GM12878 (cell line): ENCODE data around the gene C17orf107. TPM values are rescaled to one million over a fixed set of nuclear protein-coding genes. Genes with fewer than 3 reads are reported as not detected.
A peak's percentile ranks its signal among the peaks of the same experiment; 100 is the strongest.

Experiments used
- ATF7 ChIP-seq: fragments of 450-650 bp; IDR thresholded peaks from 2 replicates; pipeline ENCODE4 v1.6.1; 2016; ENCODE audit warnings: low read depth, mild to moderate bottlenecking
- BMI1 ChIP-seq: fragments of 450-650 bp; IDR thresholded peaks from 2 replicates; pipeline ENCODE4 v1.6.1; 2016; ENCODE audit warnings: mild to moderate bottlenecking, moderate library complexity, borderline replicate concordance
- CHD1 ChIP-seq: IDR thresholded peaks from 2 replicates; pipeline ENCODE4 v1.6.1; 2012; ENCODE audit warnings: low read depth, low read length, improper control_type of control experiment
- EP300 ChIP-seq, 2 experiments: fragments of 150-350 bp in 1 of 2; IDR thresholded peaks; 2 replicates each; pipeline ENCODE4 v1.6.1; 2011 to 2012; ENCODE audit warnings: low read depth in 2 of 2, low read length in 2 of 2, borderline replicate concordance in 1 of 2, improper control_type of control experiment in 1 of 2, inconsistent platforms in 1 of 2; ENCODE audit not compliant: control insufficient read depth in 1 of 2
- IKZF2 ChIP-seq, 2 experiments: fragments of 450-650 bp; IDR thresholded peaks; 2 replicates each; pipeline ENCODE4 v1.6.1; 2017; ENCODE audit warnings: mild to moderate bottlenecking in 2 of 2, moderate library complexity in 2 of 2
- MYB ChIP-seq: fragments of 150-350 bp; IDR thresholded peaks from 2 replicates; pipeline ENCODE4 v1.6.1; 2014; ENCODE audit warnings: mild to moderate bottlenecking, low read depth, low read length, borderline replicate concordance
- NFYA ChIP-seq: IDR thresholded peaks from 2 replicates; pipeline ENCODE4 v1.6.1; 2011; ENCODE audit warnings: low read depth, mild to moderate bottlenecking, low read length, improper control_type of control experiment, borderline replicate concordance
- PAX8 ChIP-seq: fragments of 450-650 bp; IDR thresholded peaks from 2 replicates; pipeline ENCODE4 v1.6.1; 2017; ENCODE audit warnings: mild to moderate bottlenecking, moderate library complexity
- PML ChIP-seq: IDR thresholded peaks from 2 replicates; pipeline ENCODE4 v1.6.1; 2012; ENCODE audit warnings: low read length, inconsistent platforms
- POLR2AphosphoS5 ChIP-seq: IDR thresholded peaks from 2 replicates; pipeline ENCODE4 v1.6.1; 2011; ENCODE audit warnings: mild to moderate bottlenecking, low read length, inconsistent platforms
- RB1 ChIP-seq: fragments of 450-650 bp; formaldehyde crosslinking; IDR thresholded peaks from 2 replicates; pipeline ENCODE4 v1.6.1; 2017; ENCODE audit warnings: mild to moderate bottlenecking, borderline replicate concordance
- RFX5 ChIP-seq: IDR thresholded peaks from 2 replicates; pipeline ENCODE4 v1.6.1; 2011; ENCODE audit warnings: low read depth, low read length, improper control_type of control experiment
- SUPT20H ChIP-seq: IDR thresholded peaks from 2 replicates; pipeline ENCODE4 v1.6.1; 2011; ENCODE audit warnings: low read depth, mild to moderate bottlenecking, low read length, moderate library complexity, borderline replicate concordance; ENCODE audit not compliant: control insufficient read depth
- WRNIP1 ChIP-seq: IDR thresholded peaks from 2 replicates; pipeline ENCODE4 v1.6.1; 2011; ENCODE audit warnings: low read depth, low read length, improper control_type of control experiment, borderline replicate concordance
- ZNF217 ChIP-seq: fragments of 450-650 bp; IDR thresholded peaks from 2 replicates; pipeline ENCODE4 v1.6.1; 2017; ENCODE audit warnings: antibody characterized with exemption, mild to moderate bottlenecking
- polyA plus RNA-seq, 11 experiments: library from polyadenylated mRNA; depleted of rRNA in 4 of 11; unstranded in 6 of 11; stranded (reverse) in 5 of 11; fragments of >200 nt; fragmentation: Nextera tagmentation in 4 of 11; fragmentation: Illumina TruSeq in 1 of 11; extraction: Ambion mirVana in 4 of 11; extraction: Trizol in 1 of 11; gene quantifications; 1 replicate in 1 of 11; 2 replicates in 10 of 11; pipeline versions ENCODE4 v1.2.1 to v1.2.3, GENCODE V29; 2011 to 2016; ENCODE audit warnings: inconsistent platforms in 2 of 11, missing spikeins in 2 of 11, low read depth in 1 of 11
- total RNA-seq, 4 experiments: library from RNA; depleted of rRNA in 3 of 4; stranded (reverse); fragments of >200 nt in 3 of 4; fragmentation: Illumina TruSeq in 1 of 4; extraction: Trizol in 1 of 4; gene quantifications; 2 replicates each; pipeline versions ENCODE4 v1.2.1 to v1.2.3, GENCODE V29; 2013 to 2021
- TF ChIP-seq, protein P1 (sequence below): fragments of 450-650 bp; IDR thresholded peaks from 2 replicates; pipeline ENCODE4 v1.6.1; 2014; ENCODE audit warnings: mild to moderate bottlenecking
- TF ChIP-seq, protein P2 (sequence below): IDR thresholded peaks from 2 replicates; pipeline ENCODE4 v1.6.1; 2011; ENCODE audit warnings: borderline replicate concordance, low read depth, mild to moderate bottlenecking, moderate library complexity, low read length; ENCODE audit not compliant: insufficient read depth, poor library complexity, severe bottlenecking
- TF ChIP-seq, protein P3 (sequence below): fragments of 450-650 bp; formaldehyde crosslinking; IDR thresholded peaks from 2 replicates; pipeline ENCODE4 v1.4.0; 2022; ENCODE audit warnings: mild to moderate bottlenecking, moderate library complexity
- TF ChIP-seq, protein P4 (sequence below): IDR thresholded peaks from 2 replicates; pipeline ENCODE4 v1.6.1; 2012; ENCODE audit warnings: improper control_type of control experiment, low read depth, low read length; ENCODE audit not compliant: insufficient replicate concordance

Gene C17orf107
- total and polyA plus RNA-seq, 10 of the 15 experiments (the other 5 are each of a cell fraction or from before 2014, with no cell fraction given): 0.05 to 0.46 (median 0.11) TPM; not detected in 3

DNA sequence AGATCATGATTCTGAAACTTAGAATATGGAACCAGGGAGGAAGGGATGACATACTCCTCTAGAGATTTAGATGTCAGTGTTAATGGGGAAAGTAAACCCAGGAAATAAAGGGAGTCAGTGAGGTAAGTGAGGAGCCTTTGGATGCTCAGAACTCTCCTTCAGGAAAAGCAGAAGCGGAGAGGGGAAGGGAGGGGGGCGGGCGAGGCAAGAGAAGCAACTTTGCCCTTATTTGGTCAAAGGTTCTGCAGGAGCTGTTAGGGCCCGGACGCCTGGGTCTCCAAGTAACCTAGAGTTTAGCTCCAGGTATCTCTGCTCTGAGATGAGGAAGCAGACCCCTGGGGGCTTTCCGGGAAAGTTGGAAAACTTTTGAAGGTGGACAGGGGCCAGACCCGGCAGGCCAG is 47.7 kb downstream of the C17orf107 start (continued):
- TF ChIP-seq BMI1 (no peak; the same call in 1 of the 2 replicates), PML (no peak), RB1 (no peak), ATF7 (no peak), POLR2AphosphoS5 (peak; percentile 51), PAX8 (no peak), CHD1 (0 out of 2 replicates have a peak, but pooled peaks have one; percentile 52), RFX5 (no peak), SUPT20H (no peak), MYB (no peak), NFYA (no peak), ZNF217 (no peak), WRNIP1 (no peak), EP300 (IDR thresholded peaks at IDR 0.05; ENCODE audit: borderline replicate concordance in 1 of 2, control insufficient read depth in 1 of 2, low read depth in 2 of 2, low read length in 2 of 2) (no peak), IKZF2 (IDR thresholded peaks at IDR 0.05) (no peak)
- TF ChIP-seq, protein P1, sequence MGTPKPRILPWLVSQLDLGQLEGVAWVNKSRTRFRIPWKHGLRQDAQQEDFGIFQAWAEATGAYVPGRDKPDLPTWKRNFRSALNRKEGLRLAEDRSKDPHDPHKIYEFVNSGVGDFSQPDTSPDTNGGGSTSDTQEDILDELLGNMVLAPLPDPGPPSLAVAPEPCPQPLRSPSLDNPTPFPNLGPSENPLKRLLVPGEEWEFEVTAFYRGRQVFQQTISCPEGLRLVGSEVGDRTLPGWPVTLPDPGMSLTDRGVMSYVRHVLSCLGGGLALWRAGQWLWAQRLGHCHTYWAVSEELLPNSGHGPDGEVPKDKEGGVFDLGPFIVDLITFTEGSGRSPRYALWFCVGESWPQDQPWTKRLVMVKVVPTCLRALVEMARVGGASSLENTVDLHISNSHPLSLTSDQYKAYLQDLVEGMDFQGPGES: no peak
- TF ChIP-seq, protein P2, sequence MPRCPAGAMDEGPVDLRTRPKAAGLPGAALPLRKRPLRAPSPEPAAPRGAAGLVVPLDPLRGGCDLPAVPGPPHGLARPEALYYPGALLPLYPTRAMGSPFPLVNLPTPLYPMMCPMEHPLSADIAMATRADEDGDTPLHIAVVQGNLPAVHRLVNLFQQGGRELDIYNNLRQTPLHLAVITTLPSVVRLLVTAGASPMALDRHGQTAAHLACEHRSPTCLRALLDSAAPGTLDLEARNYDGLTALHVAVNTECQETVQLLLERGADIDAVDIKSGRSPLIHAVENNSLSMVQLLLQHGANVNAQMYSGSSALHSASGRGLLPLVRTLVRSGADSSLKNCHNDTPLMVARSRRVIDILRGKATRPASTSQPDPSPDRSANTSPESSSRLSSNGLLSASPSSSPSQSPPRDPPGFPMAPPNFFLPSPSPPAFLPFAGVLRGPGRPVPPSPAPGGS: no peak
- TF ChIP-seq, protein P3, sequence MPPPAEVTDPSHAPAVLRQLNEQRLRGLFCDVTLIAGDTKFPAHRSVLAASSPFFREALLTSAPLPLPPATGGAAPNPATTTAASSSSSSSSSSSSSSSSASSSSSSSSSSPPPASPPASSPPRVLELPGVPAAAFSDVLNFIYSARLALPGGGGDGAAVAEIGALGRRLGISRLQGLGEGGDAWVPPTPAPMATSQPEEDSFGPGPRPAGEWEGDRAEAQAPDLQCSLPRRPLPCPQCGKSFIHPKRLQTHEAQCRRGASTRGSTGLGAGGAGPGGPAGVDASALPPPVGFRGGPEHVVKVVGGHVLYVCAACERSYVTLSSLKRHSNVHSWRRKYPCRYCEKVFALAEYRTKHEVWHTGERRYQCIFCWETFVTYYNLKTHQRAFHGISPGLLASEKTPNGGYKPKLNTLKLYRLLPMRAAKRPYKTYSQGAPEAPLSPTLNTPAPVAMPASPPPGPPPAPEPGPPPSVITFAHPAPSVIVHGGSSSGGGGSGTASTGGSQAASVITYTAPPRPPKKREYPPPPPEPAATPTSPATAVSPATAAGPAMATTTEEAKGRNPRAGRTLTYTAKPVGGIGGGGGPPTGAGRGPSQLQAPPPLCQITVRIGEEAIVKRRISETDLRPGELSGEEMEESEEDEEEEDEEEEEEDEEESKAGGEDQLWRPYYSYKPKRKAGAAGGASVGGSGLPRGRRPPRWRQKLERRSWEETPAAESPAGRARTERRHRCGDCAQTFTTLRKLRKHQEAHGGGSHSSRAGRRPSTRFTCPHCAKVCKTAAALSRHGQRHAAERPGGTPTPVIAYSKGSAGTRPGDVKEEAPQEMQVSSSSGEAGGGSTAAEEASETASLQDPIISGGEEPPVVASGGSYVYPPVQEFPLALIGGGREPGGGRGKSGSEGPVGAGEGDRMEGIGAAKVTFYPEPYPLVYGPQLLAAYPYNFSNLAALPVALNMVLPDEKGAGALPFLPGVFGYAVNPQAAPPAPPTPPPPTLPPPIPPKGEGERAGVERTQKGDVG: no peak
- TF ChIP-seq, protein P4, sequence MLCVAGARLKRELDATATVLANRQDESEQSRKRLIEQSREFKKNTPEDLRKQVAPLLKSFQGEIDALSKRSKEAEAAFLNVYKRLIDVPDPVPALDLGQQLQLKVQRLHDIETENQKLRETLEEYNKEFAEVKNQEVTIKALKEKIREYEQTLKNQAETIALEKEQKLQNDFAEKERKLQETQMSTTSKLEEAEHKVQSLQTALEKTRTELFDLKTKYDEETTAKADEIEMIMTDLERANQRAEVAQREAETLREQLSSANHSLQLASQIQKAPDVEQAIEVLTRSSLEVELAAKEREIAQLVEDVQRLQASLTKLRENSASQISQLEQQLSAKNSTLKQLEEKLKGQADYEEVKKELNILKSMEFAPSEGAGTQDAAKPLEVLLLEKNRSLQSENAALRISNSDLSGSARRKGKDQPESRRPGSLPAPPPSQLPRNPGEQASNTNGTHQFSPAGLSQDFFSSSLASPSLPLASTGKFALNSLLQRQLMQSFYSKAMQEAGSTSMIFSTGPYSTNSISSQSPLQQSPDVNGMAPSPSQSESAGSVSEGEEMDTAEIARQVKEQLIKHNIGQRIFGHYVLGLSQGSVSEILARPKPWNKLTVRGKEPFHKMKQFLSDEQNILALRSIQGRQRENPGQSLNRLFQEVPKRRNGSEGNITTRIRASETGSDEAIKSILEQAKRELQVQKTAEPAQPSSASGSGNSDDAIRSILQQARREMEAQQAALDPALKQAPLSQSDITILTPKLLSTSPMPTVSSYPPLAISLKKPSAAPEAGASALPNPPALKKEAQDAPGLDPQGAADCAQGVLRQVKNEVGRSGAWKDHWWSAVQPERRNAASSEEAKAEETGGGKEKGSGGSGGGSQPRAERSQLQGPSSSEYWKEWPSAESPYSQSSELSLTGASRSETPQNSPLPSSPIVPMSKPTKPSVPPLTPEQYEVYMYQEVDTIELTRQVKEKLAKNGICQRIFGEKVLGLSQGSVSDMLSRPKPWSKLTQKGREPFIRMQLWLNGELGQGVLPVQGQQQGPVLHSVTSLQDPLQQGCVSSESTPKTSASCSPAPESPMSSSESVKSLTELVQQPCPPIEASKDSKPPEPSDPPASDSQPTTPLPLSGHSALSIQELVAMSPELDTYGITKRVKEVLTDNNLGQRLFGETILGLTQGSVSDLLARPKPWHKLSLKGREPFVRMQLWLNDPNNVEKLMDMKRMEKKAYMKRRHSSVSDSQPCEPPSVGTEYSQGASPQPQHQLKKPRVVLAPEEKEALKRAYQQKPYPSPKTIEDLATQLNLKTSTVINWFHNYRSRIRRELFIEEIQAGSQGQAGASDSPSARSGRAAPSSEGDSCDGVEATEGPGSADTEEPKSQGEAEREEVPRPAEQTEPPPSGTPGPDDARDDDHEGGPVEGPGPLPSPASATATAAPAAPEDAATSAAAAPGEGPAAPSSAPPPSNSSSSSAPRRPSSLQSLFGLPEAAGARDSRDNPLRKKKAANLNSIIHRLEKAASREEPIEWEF: no peak
